ENCODE data around the gene NDUFA11.
A peak's percentile ranks its signal among the peaks of the same experiment; 100 is the strongest.

NDUFA11 gene

GRCh38 chr19:5908773-5909442, 5.3 kb upstream of the NDUFA11 start:
- DNase-seq (ENCODE audit: low read depth, low spot score), result no peak

DNA sequence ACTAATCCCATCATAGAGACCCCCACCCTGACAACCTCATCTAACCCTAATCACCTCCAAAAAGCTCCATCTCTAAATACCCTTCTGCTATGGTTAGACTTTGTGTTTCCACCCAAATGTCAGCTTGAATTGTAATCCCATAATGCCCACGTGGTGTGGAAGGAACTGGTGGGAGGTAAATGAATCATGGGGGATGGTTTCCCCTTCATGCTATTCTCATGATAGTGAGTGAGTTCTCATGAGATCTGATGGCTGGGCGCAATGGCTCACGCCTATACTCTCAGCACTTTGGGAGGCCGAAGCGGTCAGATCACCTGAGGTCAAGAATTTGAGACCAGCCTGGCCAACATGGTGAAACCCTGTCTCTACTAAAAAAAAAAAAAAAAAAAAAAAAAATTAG, 3.7 kb upstream of the NDUFA11 start:
- DNase-seq (ENCODE audit: low read depth, low spot score), result no peak

DNA sequence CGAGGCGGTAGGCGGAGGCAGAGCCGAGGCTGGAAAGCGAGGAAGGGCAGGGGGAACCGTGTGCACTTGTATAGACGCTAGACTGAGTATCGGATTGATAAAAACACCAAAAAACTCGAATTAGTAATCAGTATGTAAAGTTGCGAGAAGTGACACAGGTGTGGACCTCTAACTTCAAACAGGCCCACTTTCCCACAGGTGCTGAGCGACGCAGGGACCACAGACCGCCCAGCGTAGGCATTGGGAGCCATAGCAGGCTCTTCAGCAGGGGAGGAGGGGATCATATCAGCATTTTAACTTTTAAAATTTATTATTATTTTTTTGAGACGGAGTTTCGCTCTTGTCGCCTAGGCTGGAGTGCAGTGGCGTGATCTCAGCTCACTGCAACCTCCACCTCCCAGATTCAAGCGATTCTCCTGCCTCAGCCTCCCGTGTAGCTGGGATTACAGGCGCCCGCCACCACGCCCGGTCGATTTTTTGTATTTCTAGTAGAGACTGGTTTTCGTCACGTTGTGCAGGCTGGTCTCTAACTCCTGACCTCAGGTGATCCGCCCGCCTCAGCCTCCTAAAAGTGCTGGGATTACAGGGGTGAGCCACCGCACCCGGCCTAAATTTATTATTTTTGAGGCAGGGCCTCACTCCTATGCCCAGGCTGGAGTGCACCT, 1.7 kb upstream of the NDUFA11 start:
- DNase-seq (ENCODE audit: low read depth, low spot score), result no peak

DNA sequence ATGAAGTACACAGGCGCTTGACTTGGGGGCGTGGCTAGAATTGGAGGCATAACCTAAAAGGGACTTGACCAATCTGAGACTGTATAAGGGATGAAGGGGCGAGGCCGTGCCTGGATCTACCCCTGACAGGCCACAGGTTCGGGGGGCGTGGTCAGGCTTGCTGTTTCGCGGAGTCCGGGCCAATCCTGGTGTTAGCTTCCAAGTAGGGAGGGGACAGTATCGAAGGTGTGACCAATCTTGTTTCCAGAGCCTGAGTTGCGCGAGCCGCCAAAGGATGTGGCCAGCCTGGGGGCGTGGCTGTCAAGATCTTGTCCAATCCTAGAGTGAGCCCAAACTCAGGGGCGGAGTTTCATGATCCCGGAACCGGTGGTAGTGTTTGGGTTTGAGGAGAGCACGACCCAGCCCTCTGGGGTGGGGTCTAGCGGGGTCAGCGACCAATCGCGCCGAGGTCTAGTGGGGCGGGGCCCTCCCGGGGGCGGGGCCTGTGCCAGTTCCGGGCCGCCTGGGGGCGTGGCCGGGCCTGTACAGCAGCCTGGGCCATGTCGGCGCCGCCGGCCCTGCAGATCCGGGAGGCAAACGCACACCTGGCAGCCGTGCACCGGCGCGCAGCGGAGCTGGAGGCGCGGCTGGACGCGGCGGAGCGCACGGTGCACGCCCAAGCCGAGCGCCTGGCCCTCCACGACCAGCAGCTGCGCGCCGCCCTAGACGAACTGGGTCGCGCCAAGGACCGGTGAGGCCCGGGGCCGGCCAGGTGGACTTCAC, 943 bp upstream of the NDUFA11 start, which contains the start of gene VMAC:
Gene VMAC, plus strand, starts transcription at position 521 of the 762 bp plus-strand sequence. Its CDS starts 19 bp downstream, at position 540.
- peak; percentile 100 for DNase-seq (ENCODE audit: low read depth, low spot score)

DNA sequence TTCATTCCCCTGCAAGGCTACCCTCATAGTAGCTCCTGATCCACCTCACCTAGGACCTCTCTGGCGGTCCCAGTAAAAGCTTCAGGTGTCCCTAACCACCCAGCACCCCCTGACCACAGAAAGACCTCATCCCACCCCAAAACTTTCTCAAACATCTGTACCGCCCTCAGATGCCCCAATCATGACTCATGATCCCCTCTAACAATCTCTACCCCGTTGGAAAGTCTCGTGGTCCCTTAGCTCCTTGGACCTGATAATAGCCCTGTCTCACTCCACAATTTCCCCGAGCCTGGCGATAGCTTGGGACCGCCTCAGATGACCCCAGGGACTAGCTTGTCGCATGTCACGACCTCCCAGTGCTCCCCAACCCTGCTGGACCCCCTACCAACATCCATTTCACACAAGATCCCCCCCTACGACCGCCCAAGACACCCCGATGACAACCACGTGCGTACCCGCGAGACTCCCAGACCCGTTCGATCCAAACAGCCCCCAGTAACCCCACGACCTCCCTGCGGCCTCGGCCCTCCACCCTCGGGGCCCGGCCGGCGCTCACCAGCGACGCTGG, 450 bp downstream of the NDUFA11 start:
- no peak for DNase-seq (ENCODE audit: low read depth, low spot score)

DNA sequence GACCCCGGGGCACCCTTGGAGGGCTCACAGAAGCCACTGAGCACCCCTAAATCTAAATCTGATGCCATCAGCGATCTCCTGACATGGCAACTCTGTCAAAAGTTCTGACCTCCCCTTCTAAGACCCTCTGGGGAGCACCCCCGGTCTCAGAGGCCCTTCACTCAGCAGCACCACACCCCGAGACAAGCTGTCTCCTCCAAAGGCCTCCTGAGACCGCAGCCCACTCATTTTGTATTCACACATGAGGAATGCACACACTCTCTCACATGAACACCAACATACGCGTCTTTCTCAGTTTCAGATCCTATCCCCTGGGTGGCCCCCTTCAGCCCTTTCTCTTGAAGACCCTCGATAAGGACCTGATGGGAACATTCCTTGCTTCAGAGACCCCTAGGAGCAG, 2.6 kb downstream of the NDUFA11 start:
- no peak for DNase-seq (ENCODE audit: low read depth, low spot score)

GRCh38 chr19:5899728-5900526, 3.7 kb downstream of the NDUFA11 start:
- DNase-seq (ENCODE audit: low read depth, low spot score), result no peak

- no peak for DNase-seq (ENCODE audit: low read depth, low spot score)
Measured at GRCh38 chr19:5897189-5897969, 6.2 kb downstream of the NDUFA11 start.

DNA sequence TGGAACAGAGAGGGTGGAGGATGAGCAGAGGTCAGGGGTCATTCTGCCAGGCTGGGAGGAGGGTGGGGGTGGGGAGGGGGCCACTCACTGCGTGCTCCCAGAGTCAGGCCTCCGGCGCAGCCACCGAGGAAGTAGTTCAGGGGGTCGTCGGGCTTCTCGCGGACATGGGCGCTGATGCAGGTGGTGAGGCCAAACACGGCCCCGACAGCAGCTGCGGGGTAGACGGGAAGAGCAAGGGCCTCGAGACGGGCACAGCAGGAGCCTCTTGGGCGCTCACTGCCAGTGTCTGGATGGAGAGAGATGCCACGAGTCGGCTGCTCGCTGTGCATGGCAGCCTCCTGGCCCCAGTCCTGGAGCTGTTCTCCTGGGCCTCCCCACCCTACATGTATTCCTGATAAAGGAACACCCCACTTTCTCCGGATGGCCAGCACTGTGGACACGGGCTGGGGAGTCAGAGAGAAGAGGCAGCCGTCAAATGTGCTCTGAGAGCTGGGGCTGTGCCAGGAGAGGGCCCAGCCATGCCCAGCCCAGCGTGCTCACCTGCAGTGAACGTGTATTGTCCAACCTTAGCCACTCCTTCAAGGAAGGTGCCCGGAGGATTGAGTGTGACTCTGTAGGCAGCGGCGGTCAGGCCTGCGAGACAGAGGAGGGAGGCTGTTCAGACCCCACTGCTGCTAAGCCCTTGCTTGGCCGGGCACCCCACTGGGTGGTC, 7.1 kb downstream of the NDUFA11 start:
- no peak for DNase-seq (ENCODE audit: low read depth, low spot score)

- DNase-seq (ENCODE audit: low read depth, low spot score), result no peak
Measured at GRCh38 chr19:5895890-5896289, 7.7 kb downstream of the NDUFA11 start.

- no peak for DNase-seq (ENCODE audit: low read depth, low spot score)
Measured at GRCh38 chr19:5895409-5895808, 8.2 kb downstream of the NDUFA11 start.

DNA sequence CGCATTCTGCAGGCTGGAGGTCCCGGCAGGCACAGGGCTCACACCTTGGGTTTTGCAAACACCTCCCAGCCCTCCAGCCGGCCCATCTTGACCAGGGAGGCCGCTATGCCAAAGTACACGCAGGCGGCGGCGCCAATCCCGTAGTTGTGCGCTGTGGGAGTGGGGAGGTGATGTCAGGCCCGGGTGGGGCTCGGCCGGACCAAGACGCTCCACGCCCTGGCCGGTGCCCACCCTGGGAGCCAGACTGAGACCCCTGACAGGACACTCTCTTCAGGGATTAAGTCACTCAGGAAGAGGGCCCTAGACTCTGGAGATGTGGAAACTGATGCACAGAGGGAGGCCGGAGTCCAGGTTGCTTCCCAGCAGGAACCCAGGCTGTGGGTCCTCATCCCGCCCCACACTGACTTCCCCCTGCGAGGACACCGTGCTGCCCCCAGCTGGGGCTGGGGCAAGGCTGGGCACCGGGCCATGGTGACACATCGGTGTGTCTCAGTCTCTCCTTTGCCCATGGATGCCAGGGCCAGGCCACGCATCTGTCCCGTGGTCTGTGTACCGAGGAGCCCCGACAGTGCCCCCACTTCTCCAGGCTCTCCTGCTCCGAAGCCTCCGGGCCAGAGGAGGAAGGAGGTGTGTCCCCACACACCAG, 8.8 kb downstream of the NDUFA11 start:
- DNase-seq (ENCODE audit: low read depth, low spot score), result no peak

GRCh38 chr19:5893907-5894703, 9.5 kb downstream of the NDUFA11 start:
- no peak for DNase-seq (ENCODE audit: low read depth, low spot score)

- no peak for DNase-seq (ENCODE audit: low read depth, low spot score)
Measured at GRCh38 chr19:5893296-5893903, 10.2 kb downstream of the NDUFA11 start.

- DNase-seq (ENCODE audit: low read depth, low spot score), result no peak
Measured at GRCh38 chr19:5892772-5893275, 10.8 kb downstream of the NDUFA11 start.

DNA sequence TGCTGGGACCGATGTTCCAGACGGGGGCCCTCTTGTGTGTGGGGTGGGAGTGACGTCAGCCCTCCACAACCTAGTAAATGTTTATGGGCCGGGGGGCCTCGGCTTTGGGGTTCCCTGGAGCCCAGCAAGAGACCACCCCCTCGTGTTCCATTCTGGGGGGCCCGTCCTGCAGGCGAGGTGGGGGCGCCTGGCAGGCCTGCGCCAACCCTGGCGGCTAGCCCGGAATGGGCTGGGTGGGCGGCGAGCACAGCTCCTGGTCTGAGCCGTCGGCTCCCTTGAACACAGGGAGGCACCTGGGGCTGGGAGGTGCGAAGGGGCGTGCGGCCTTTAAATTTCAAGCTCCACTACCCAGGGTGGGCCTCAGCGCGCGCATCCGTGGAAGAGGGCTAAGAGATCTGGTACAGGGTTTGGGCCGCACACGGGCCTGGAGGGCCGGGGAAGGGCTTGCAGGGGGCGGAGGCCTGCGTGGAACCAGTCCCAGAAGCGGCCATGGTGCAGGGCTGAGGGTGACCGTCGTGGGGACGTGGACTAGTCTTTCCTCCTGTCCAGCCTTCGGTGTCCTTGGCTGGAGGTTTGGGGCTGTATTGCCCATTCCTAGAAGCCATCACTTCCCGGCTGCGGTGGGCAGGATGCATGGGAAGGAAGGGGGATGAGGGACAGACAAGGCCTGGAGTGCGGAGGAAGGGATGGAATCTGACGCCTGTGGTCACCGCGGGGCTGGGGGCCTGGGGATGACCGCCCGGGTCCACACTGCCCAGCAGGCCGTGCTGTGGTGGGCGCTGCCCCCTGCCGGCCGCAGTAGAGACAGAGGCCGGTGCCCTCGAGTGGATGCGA, 11.4 kb downstream of the NDUFA11 start:
- DNase-seq (ENCODE audit: low read depth, low spot score), result no peak

DNA sequence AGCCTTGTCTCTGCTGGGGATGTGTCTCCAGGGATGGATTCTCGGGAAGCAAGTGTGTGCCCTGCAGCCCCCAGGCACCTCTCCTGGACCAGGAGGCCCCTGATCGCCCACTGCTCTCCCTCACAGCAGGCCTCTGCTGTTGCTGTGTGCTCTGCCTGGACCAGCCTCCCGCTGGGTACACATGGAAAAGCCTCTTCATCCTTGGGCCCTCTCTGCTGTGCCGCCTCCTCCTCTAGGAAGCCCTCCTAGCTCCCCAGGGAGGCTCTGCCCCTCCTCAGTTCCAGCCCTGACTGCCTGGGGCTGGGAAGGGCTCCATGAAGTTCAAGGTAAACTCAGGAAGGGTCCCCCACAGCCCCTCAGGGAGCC, 12.0 kb downstream of the NDUFA11 start:
- DNase-seq (ENCODE audit: low read depth, low spot score), result no peak
